Natural killer cell (primary cell): ENCODE data around the gene SORCS2. TPM values are rescaled to one million over a fixed set of nuclear protein-coding genes. Genes with fewer than 3 reads are reported as not detected.

ENCODE experiments used
- ATAC-seq, 3 donors: fragments of 150-1000 bp in 2 of 3; fragments of 200-7000 bp in 1 of 3; cut with Tn5 transposase; 1 replicate in 1 of 3; 2 replicates in 2 of 3; pipeline ENCODE4 v1.10.0; 2021; ENCODE audit warnings: mild to moderate bottlenecking in 2 of 3, moderate library complexity in 2 of 3
- DNase-seq, 2 donors: peaks; one replicate each; pipeline versions ENCODE4 v3.0.0 to v3.0.0-alpha.2; 2013 to 2021; ENCODE audit warnings: mixed read lengths in 1 of 2
- H3K27ac ChIP-seq: one replicate; pipeline ENCODE4 v1.5.1; 2013; ENCODE audit warnings: mild to moderate bottlenecking, low read length
- H3K27me3 ChIP-seq: one replicate; pipeline ENCODE4 v1.6.1; 2013; ENCODE audit warnings: low read length; ENCODE audit not compliant: control insufficient read depth, insufficient read depth
- H3K36me3 ChIP-seq: one replicate; pipeline ENCODE4 v1.6.1; 2013; ENCODE audit warnings: low read length; ENCODE audit not compliant: control insufficient read depth, insufficient read depth
- H3K4me1 ChIP-seq: one replicate; pipeline ENCODE4 v1.6.1; 2013; ENCODE audit warnings: low read length; ENCODE audit not compliant: control insufficient read depth, insufficient read depth
- H3K4me3 ChIP-seq: one replicate; pipeline ENCODE4 v1.5.1; 2013; ENCODE audit warnings: low read length
- H3K9me3 ChIP-seq: one replicate; pipeline ENCODE4 v1.6.1; 2013; ENCODE audit warnings: low read length; ENCODE audit not compliant: control insufficient read depth, insufficient read depth
- H3K27ac Mint-ChIP-seq, 2 donors: one replicate each; pipeline ENCODE4 v1.8.0; 2022; ENCODE audit warnings: mild to moderate bottlenecking in 2 of 2, mixed read lengths in 2 of 2, moderate library complexity in 1 of 2
- H3K27me3 Mint-ChIP-seq, 2 donors: one replicate each; pipeline ENCODE4 v1.8.0; 2022; ENCODE audit warnings: low read depth in 2 of 2, mixed read lengths in 2 of 2
- H3K36me3 Mint-ChIP-seq: one replicate; pipeline ENCODE4 v1.8.0; 2022; ENCODE audit warnings: mixed read lengths
- H3K4me1 Mint-ChIP-seq, 2 donors: one replicate each; pipeline ENCODE4 v1.8.0; 2022; ENCODE audit warnings: mixed read lengths in 2 of 2
- H3K4me3 Mint-ChIP-seq: one replicate; pipeline ENCODE4 v1.8.0; 2022; ENCODE audit warnings: mild to moderate bottlenecking, moderate library complexity, mixed read lengths
- H3K9me3 Mint-ChIP-seq, 2 donors: one replicate each; pipeline ENCODE4 v1.8.0; 2022; ENCODE audit warnings: mixed read lengths in 2 of 2
- WGBS: methylation state at CpG from one replicate; pipeline ENCODE4 v1.1.7; 2013; ENCODE audit warnings: missing lambda C conversion rate; ENCODE audit not compliant: insufficient coverage; 5-methylcytosine and 5-hydroxymethylcytosine counted together
- intact Hi-C: fragments of 100-400 bp; cut with micrococcal nuclease; formaldehyde crosslinking; loops from one replicate; pipeline ENCODE4 v1.14.2; 2022
- total RNA-seq, 4 donors: library from RNA; stranded (reverse); fragments of 120-200 nt in 1 of 4; gene quantifications; one replicate each; pipeline versions ENCODE4 v1.2.3 to v1.2.4, GENCODE V29; 2013 to 2022
- TF ChIP-seq, protein P1 (sequence below): fragments of 200-600 bp; IDR thresholded peaks from one replicate; pipeline ENCODE4 v1.8.0; 2022; ENCODE audit warnings: antibody characterized with exemption

SORCS2 gene
- total RNA-seq, 3 donors from 2014 or later (not counting 1 experiment from before 2014, with no cell fraction given): 1.2 to 2.5 (median 1.4) TPM

- no peaks in the 10 kb centered on the region for H3K36me3 ChIP-seq
- no peak overlapping the region for H3K27ac ChIP-seq
- Mint-ChIP-seq H3K27ac (no peak overlapping the region), H3K4me1 (peaks cover 4 to 6% of the 10 kb centered on the region in 2 donors), H3K27me3 (peaks cover 25 to 43% of the 10 kb centered on the region in 2 donors), H3K4me3 (no peak overlapping the region), H3K9me3 (no peaks in the 10 kb centered on the region), H3K36me3 (no peaks in the 10 kb centered on the region)
- intact Hi-C loops: no loop called here
- WGBS: 82% methylated on average over 10 of the region's 10 CpGs
- DNase-seq (no peak), ATAC-seq (no peak)
- no peak overlapping the region for H3K4me3 ChIP-seq
- H3K9me3 ChIP-seq: no peaks in the 10 kb centered on the region
- H3K27me3 ChIP-seq: peaks cover 5% of the 10 kb centered on the region
- H3K4me1 ChIP-seq: no peaks in the 10 kb centered on the region
- TF ChIP-seq, protein P1, sequence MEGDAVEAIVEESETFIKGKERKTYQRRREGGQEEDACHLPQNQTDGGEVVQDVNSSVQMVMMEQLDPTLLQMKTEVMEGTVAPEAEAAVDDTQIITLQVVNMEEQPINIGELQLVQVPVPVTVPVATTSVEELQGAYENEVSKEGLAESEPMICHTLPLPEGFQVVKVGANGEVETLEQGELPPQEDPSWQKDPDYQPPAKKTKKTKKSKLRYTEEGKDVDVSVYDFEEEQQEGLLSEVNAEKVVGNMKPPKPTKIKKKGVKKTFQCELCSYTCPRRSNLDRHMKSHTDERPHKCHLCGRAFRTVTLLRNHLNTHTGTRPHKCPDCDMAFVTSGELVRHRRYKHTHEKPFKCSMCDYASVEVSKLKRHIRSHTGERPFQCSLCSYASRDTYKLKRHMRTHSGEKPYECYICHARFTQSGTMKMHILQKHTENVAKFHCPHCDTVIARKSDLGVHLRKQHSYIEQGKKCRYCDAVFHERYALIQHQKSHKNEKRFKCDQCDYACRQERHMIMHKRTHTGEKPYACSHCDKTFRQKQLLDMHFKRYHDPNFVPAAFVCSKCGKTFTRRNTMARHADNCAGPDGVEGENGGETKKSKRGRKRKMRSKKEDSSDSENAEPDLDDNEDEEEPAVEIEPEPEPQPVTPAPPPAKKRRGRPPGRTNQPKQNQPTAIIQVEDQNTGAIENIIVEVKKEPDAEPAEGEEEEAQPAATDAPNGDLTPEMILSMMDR: no peak
Observed at GRCh38 chr4:7304436-7304835, 112.1 kb downstream of the SORCS2 start.

DNA sequence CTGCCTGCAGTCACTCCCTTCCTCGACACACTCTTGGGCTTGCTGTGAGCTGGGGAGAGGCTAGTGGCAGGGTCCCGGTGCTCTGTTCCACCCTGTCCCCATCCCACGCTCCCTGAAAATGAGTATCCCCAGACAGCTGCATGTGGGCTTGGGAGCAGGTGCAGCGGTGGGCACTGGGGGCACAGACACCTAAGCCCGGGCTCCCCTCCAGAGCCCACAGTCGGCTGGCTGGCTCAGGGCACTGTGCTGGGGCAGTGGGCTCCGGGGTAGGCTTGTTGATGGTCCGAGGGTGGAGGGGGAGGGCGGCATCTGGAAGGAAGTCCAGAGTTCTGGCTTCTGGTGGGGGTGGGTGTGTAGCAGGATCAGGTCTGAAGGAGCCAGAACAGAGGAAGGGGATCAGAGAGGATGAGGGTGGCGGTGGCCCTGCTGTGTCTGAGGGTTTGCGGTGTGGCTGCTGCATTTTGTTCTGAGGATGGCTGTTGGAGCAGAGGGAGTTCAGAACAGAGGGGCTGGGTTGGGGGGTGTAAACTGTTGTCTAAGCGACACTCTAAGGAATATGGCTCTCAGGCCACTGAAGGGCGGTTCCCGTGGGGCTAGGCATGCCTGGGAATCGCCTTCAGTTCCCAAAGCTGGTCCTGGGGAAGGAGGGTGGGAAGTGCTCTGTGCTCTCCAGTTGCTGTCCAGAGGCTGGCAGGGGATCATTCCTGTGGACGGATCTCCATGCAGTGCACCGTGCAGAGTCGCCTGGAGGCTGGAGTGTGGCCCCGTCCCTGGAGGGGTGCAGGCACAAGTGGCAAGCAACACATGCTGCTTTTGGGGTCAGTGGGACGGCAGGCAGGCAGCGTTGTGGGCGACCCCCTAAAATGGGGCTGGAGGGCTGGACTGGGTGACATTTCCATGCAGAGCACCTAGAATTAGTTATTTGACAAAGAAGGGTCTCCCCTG is 114.0 kb downstream of the SORCS2 start:
- DNase-seq (no peak), ATAC-seq (no peak)
- Mint-ChIP-seq H3K9me3 (no peaks in the 10 kb centered on the region), H3K27ac (no peak overlapping the region), H3K4me1 (peaks cover 0 to 6% of the 10 kb centered on the region in 2 donors), H3K4me3 (no peak overlapping the region), H3K36me3 (no peaks in the 10 kb centered on the region), H3K27me3 (peaks cover 33 to 48% of the 10 kb centered on the region in 2 donors)
- Histone ChIP-seq H3K27ac (no peak overlapping the region), H3K27me3 (peaks cover 5% of the 10 kb centered on the region), H3K4me3 (no peak overlapping the region), H3K4me1 (no peaks in the 10 kb centered on the region), H3K9me3 (no peaks in the 10 kb centered on the region), H3K36me3 (no peaks in the 10 kb centered on the region)
- TF ChIP-seq, protein P1: no peak
- intact Hi-C loops: no loop called here
- WGBS: 62% methylated on average over 22 of the region's 22 CpGs

GRCh38 chr4:7306986-7307385 is 114.6 kb downstream of the SORCS2 start:
- intact Hi-C loops: no loop called here
- ATAC-seq (no peak), DNase-seq (no peak)
- Mint-ChIP-seq H3K27ac (no peak overlapping the region), H3K4me3 (no peak overlapping the region), H3K9me3 (no peaks in the 10 kb centered on the region), H3K4me1 (peaks cover 0 to under 1% of the 10 kb centered on the region in 2 donors), H3K36me3 (no peaks in the 10 kb centered on the region), H3K27me3 (peaks cover 28 to 44% of the 10 kb centered on the region in 2 donors)
- 50% methylated on average over 11 of the region's 11 CpGs for WGBS
- Histone ChIP-seq H3K27me3 (peaks cover 5% of the 10 kb centered on the region), H3K36me3 (no peaks in the 10 kb centered on the region), H3K27ac (no peak overlapping the region), H3K9me3 (no peaks in the 10 kb centered on the region), H3K4me1 (no peaks in the 10 kb centered on the region), H3K4me3 (no peak overlapping the region)
- TF ChIP-seq, protein P1: no peak
